GM12865 (cell line): ENCODE data around the gene GAK.
A peak's percentile ranks its signal among the peaks of the same experiment; 100 is the strongest.

Experiments used
- DNase-seq: peaks from one replicate; pipeline ENCODE4 v3.0.0; 2010; ENCODE audit warnings: low read depth
- H3K4me3 ChIP-seq: 2 replicates; pipeline ENCODE4 v1.5.1; 2011; ENCODE audit warnings: mild to moderate bottlenecking, low read depth, low read length, control low read depth
- TF ChIP-seq, protein P1 (sequence below): IDR thresholded peaks from 2 replicates; pipeline ENCODE4 v1.5.1; 2011; ENCODE audit warnings: low read length, control low read depth, low read depth, inconsistent platforms; ENCODE audit not compliant: insufficient read depth; ENCODE audit errors: missing control alignments

Gene GAK

DNA sequence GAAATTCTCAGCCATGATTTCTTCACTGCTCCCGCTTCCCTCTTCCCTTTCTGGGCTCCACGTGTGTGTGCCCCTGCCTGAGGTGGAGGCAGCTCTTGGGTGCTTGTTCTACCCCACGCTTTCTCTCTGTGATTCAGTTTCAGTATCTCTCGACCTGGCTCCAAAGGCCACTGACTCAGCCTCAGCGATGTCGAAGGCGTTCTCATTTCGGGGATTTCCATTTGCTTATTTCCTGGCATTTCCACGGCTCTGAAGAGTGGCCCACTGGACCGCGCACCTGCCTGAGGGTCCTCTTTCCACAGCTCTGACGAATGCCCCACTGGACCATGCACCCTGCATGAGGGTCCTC, 52.4 kb downstream of the GAK start:
- DNase-seq: peak; percentile 75
- TF ChIP-seq, protein P1, sequence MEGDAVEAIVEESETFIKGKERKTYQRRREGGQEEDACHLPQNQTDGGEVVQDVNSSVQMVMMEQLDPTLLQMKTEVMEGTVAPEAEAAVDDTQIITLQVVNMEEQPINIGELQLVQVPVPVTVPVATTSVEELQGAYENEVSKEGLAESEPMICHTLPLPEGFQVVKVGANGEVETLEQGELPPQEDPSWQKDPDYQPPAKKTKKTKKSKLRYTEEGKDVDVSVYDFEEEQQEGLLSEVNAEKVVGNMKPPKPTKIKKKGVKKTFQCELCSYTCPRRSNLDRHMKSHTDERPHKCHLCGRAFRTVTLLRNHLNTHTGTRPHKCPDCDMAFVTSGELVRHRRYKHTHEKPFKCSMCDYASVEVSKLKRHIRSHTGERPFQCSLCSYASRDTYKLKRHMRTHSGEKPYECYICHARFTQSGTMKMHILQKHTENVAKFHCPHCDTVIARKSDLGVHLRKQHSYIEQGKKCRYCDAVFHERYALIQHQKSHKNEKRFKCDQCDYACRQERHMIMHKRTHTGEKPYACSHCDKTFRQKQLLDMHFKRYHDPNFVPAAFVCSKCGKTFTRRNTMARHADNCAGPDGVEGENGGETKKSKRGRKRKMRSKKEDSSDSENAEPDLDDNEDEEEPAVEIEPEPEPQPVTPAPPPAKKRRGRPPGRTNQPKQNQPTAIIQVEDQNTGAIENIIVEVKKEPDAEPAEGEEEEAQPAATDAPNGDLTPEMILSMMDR: no peak
- no peak overlapping the region for H3K4me3 ChIP-seq

DNA sequence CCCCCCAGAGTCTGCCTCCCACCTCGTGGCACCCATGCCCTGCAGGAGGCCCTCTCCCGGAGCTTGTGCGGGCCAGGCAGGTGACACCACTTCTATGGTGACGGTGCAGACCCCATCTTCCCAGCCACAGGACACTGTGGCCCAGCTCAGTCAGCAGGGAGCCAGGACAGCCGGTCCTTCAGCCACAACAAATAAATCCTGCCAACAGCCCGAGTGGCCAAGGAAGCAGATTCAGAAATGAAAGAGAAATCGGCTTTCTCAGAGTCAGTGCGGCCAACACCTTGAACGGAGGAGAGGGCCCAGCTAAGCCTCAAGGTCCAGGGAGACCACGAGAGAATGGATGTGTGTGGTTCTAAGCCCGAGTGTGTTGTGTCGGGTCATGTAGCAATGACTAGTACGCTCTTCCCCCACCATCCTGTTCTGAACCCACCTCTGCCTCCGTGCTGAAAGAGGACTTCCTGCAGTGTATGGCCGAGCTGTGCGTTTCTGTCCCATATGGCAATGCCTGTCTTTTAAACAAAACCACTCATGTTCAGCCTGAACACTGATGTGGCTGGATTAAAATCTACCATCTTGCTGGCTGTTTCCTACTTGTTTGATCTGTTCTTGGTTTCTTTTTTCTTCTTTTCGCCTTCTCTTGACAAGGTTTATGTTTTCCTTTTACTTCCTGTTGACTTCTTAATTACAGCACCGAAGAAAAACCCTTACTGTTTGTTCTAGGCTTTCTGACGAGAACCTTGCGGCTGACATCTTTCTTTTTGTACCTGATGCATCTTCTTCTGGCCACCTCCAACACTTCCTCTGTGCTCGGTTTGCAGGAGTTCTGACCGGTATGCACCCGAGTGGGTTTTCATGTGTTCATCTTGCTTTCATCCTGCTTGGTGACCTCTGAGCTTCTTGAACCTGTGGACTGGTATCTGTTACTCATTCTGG, 53.1 kb downstream of the GAK start:
- DNase-seq: no peak
- TF ChIP-seq, protein P1: no peak
- H3K4me3 ChIP-seq: no peak overlapping the region

GRCh38 chr4:877502-877901, 54.6 kb downstream of the GAK start:
- TF ChIP-seq, protein P1: no peak
- no peak for DNase-seq
- no peak overlapping the region for H3K4me3 ChIP-seq

GRCh38 chr4:876780-877179, 55.3 kb downstream of the GAK start:
- H3K4me3 ChIP-seq: no peak overlapping the region
- no peak for DNase-seq
- TF ChIP-seq, protein P1: peak; percentile 10

DNA sequence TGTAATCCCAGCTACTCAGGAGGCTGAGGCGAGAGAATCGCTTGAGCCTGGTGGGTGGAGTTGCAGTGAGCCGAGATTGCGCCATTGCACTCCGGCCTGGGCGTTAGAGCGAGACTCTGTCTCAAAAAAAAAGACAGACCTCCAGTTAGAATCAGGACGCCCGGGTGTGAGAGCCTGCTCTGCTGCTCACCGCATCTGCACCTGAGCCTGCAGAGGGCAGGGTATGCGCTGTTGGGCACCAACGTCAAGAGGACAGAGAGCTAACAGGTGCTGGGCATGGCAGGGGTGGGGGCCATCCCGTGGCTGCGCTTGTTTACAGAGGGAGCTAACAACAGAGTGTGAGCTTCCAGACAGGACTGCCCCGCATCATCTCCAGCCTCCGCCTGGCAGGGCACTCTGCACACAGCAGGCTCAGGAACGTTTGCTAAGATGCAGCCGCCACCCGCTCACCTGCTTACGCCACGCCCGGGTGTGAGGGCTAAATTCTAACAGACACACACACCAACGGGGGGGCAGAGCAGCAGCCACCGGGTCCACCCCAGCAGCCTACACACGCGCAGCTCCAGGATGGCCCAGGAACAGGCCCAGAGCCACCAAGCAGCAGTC, 56.2 kb downstream of the GAK start:
- no peak overlapping the region for H3K4me3 ChIP-seq
- DNase-seq: no peak
- TF ChIP-seq, protein P1: no peak

- H3K4me3 ChIP-seq: no peak overlapping the region
- no peak for DNase-seq
- TF ChIP-seq, protein P1: no peak
Observed at GRCh38 chr4:874971-875817, 56.9 kb downstream of the GAK start.
